K562 (cell line): ENCODE data around the gene TMEM72. TPM values are rescaled to one million over a fixed set of nuclear protein-coding genes. Genes with fewer than 3 reads are reported as not detected.

ENCODE experiments used
- BMI1 ChIP-seq: fragments of 150-350 bp; IDR thresholded peaks from 2 replicates; pipeline ENCODE4 v1.6.1; 2014; ENCODE audit warnings: low read length
- CREBBP ChIP-seq: IDR thresholded peaks from one replicate; pipeline ENCODE4 v1.6.1; 2012; ENCODE audit warnings: low read depth, mild to moderate bottlenecking, control low read depth, inconsistent platforms, low read length
- ESRRA ChIP-seq: fragments of 450-650 bp; IDR thresholded peaks from 2 replicates; pipeline ENCODE4 v1.6.1; 2014; ENCODE audit warnings: low read depth, mild to moderate bottlenecking, moderate library complexity, borderline replicate concordance
- GABPA ChIP-seq: fragments of 200-800 bp; sonication (Bioruptor generic); conservative IDR thresholded peaks from 2 replicates; pipeline ENCODE4 v1.6.1; 2016; ENCODE audit warnings: low read depth, missing genetic modification characterization, missing compliant biosample characterization
- HDAC1 ChIP-seq, 2 experiments: fragments of 450-650 bp; IDR thresholded peaks; 2 replicates each; pipeline ENCODE4 v1.6.1; 2016 to 2017; ENCODE audit warnings: inconsistent platforms in 1 of 2, mild to moderate bottlenecking in 1 of 2, moderate library complexity in 1 of 2
- MEF2A ChIP-seq: IDR thresholded peaks from 2 replicates; pipeline ENCODE4 v1.6.1; 2011; ENCODE audit warnings: low read depth, mild to moderate bottlenecking, low read length, moderate library complexity; ENCODE audit not compliant: control insufficient read depth
- MEIS2 ChIP-seq: fragments of 450-650 bp; IDR thresholded peaks from 2 replicates; pipeline ENCODE4 v1.6.1; 2014; ENCODE audit warnings: mild to moderate bottlenecking; ENCODE audit not compliant: partially characterized antibody
- NFIX ChIP-seq: fragments of 250-450 bp; sonication (Bioruptor Pico); IDR thresholded peaks from 2 replicates; pipeline ENCODE4 v1.4.0; 2020; ENCODE audit warnings: low read depth, mild to moderate bottlenecking, moderate library complexity
- NR2C2 ChIP-seq, 2 experiments: fragments of 200-800 bp in 1 of 2; sonication (Bioruptor generic) in 1 of 2; sonication (generic) in 1 of 2; formaldehyde crosslinking in 1 of 2; IDR thresholded peaks; 2 replicates each; pipeline versions ENCODE4 v1.6.1 to v1.8.0; 2016 to 2022; ENCODE audit warnings: mild to moderate bottlenecking in 1 of 2, missing compliant biosample characterization in 1 of 2, missing genetic modification characterization in 1 of 2, missing genetic modification reagents in 1 of 2
- NRF1 ChIP-seq, 2 experiments: fragments of 450-650 bp; IDR thresholded peaks in 1 of 2; conservative IDR thresholded peaks in 1 of 2; 2 replicates each; pipeline ENCODE4 v1.6.1; 2014; ENCODE audit warnings: mild to moderate bottlenecking in 2 of 2
- PHF21A ChIP-seq: fragments of 450-650 bp; IDR thresholded peaks from 2 replicates; pipeline ENCODE4 v1.6.1; 2017; ENCODE audit warnings: low read depth, borderline replicate concordance
- POLR2B ChIP-seq: fragments of 450-650 bp; IDR thresholded peaks from 2 replicates; pipeline ENCODE4 v1.6.1; 2018; ENCODE audit warnings: low read depth; ENCODE audit not compliant: partially characterized antibody
- PURB ChIP-seq: sonication (generic); formaldehyde crosslinking; IDR thresholded peaks from 2 replicates; pipeline ENCODE4 v1.9.0; 2021; ENCODE audit warnings: low read depth, mild to moderate bottlenecking, missing genetic modification reagents
- SMARCB1 ChIP-seq: IDR thresholded peaks from 2 replicates; pipeline ENCODE4 v1.6.1; 2011; ENCODE audit warnings: improper control_type of control experiment, low read depth; ENCODE audit not compliant: insufficient read length
- SUPT5H ChIP-seq: fragments of 450-650 bp; IDR thresholded peaks from 2 replicates; pipeline ENCODE4 v1.6.1; 2016
- TAF7 ChIP-seq: fragments of 450-650 bp; IDR thresholded peaks from 2 replicates; pipeline ENCODE4 v1.6.1; 2016; ENCODE audit warnings: missing genetic modification characterization, missing compliant biosample characterization
- TFAM ChIP-seq: fragments of 250-450 bp; sonication (Bioruptor Pico); conservative IDR thresholded peaks from 2 replicates; pipeline ENCODE4 v1.5.0; 2021; ENCODE audit warnings: mild to moderate bottlenecking, moderate library complexity
- U2AF1 ChIP-seq: fragments of 200-400 bp; formaldehyde crosslinking; optimal IDR thresholded peaks from 2 replicates; pipeline ENCODE3; 2017; ENCODE audit warnings: mild to moderate bottlenecking, low read depth, low read length, moderate library complexity
- ZBTB17 ChIP-seq: fragments of 450-650 bp; formaldehyde crosslinking; IDR thresholded peaks from 2 replicates; pipeline ENCODE4 v1.4.0; 2020; ENCODE audit warnings: mild to moderate bottlenecking
- ZFPM2 ChIP-seq: fragments of 250-450 bp; sonication (Bioruptor Pico); IDR thresholded peaks from 2 replicates; pipeline ENCODE4 v1.5.1; 2022; ENCODE audit warnings: mild to moderate bottlenecking
- polyA plus RNA-seq, 8 experiments: library from polyadenylated mRNA; depleted of rRNA in 4 of 8; stranded (reverse) in 5 of 8; unstranded in 3 of 8; fragments of >200 nt; fragmentation: Nextera tagmentation in 2 of 8; fragmentation: Illumina TruSeq in 1 of 8; extraction: Ambion mirVana in 2 of 8; extraction: Trizol in 1 of 8; gene quantifications; 2 replicates each; pipeline versions ENCODE4 v1.2.1 to v1.2.3, GENCODE V29; 2011 to 2014; ENCODE audit warnings: inconsistent platforms in 1 of 8, missing spikeins in 1 of 8
- total RNA-seq, 7 experiments: library from RNA; depleted of rRNA in 6 of 7; stranded (reverse); fragments of >200 nt in 6 of 7; fragmentation: Illumina TruSeq in 2 of 7; extraction: Trizol in 2 of 7; gene quantifications; 2 replicates each; pipeline versions ENCODE4 v1.2.1 to v1.2.3, GENCODE V29; 2011 to 2021; ENCODE audit warnings: low replicate concordance in 1 of 7
- TF ChIP-seq, protein P1 (sequence below): sonication (generic); formaldehyde crosslinking; IDR thresholded peaks from 2 replicates; pipeline ENCODE4 v1.8.1; 2023; ENCODE audit warnings: mild to moderate bottlenecking, missing genetic modification reagents
- TF ChIP-seq, protein P2 (sequence below), 2 experiments: fragments of 200-800 bp in 1 of 2; sonication (Bioruptor generic) in 1 of 2; sonication (generic) in 1 of 2; formaldehyde crosslinking in 1 of 2; IDR thresholded peaks in 1 of 2; conservative IDR thresholded peaks in 1 of 2; 2 replicates each; pipeline versions ENCODE4 v1.5.0 to v1.6.1; 2016 to 2020; ENCODE audit warnings: missing compliant biosample characterization in 1 of 2, missing genetic modification characterization in 1 of 2, missing genetic modification reagents in 1 of 2
- TF ChIP-seq, protein P3 (sequence below): fragments of 200-800 bp; sonication (Bioruptor generic); IDR thresholded peaks from 2 replicates; pipeline ENCODE4 v1.6.1; 2017; ENCODE audit warnings: missing genetic modification characterization, missing compliant biosample characterization

TMEM72 gene
- total and polyA plus RNA-seq, 9 of the 15 experiments (the other 6 are each of a cell fraction or from before 2014, with no cell fraction given) = not detected

DNA sequence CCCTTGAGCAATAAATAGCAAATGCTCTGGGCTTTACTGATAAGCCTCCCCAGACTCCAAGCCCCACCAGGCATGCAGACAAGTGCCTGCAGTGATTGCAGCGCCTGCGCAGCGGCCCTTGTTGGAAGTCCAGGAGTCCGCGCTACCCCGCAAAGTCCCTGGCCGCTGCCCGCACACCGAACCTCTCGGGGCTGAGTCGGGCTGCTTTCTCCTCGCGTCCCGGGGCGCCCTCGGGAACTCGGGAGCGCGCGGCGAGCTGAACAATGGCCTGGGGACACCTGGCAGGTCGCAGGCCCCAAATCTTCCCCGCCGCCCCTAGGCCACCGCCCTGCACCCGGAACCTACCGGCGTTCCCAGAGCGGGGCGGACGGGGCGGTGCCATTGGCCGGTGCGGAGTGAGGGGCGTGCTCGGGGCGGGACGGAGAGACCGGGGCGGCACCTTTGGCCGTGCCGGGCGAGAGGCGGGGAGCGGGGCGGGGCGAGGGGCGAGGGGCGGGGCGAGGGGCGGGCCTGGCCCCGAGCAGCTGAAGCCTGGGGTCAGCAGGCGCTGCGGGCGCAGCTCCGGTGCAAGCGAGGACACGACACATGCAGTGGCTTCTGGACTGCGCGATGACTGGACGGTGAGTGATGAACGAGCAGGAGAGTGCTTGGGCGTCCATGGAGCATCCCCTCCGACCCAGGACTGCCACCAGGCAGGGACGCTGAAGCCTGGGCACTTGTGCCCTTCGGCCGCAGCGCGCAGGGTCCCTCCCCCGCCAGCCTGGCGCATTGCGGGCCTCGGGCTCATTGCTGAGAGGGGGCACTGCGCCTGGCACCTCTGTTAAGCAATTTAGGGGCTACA is 48.3 kb downstream of the TMEM72 start, which contains the start of gene RASSF4 (continued):
- peak; percentile 48 for TF ChIP-seq MEIS2
- TF ChIP-seq, protein P1, sequence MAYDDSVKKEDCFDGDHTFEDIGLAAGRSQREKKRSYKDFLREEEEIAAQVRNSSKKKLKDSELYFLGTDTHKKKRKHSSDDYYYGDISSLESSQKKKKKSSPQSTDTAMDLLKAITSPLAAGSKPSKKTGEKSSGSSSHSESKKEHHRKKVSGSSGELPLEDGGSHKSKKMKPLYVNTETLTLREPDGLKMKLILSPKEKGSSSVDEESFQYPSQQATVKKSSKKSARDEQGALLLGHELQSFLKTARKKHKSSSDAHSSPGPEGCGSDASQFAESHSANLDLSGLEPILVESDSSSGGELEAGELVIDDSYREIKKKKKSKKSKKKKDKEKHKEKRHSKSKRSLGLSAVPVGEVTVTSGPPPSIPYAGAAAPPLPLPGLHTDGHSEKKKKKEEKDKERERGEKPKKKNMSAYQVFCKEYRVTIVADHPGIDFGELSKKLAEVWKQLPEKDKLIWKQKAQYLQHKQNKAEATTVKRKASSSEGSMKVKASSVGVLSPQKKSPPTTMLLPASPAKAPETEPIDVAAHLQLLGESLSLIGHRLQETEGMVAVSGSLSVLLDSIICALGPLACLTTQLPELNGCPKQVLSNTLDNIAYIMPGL (CRISPR knock-in tag) = no peak
- TF ChIP-seq SUPT5H = peak; percentile 35; the same call in 1 of the 2 replicates
- TF ChIP-seq HDAC1 (IDR thresholded peaks at IDR 0.05) = peak in 1 of 2 experiments; percentile 80; a peak in 2 of 4 replicates
- TF ChIP-seq ZFPM2 (CRISPR knock-in tag) = 0 out of 2 replicates have a peak, but pooled peaks have one; percentile 30
- TF ChIP-seq NR2C2 (CRISPR knock-in tag; IDR thresholded peaks at IDR 0.05) = no peak
- TF ChIP-seq NR2C2 (tag; IDR thresholded peaks at IDR 0.05) = peak; percentile 57
- TF ChIP-seq, protein P2, sequence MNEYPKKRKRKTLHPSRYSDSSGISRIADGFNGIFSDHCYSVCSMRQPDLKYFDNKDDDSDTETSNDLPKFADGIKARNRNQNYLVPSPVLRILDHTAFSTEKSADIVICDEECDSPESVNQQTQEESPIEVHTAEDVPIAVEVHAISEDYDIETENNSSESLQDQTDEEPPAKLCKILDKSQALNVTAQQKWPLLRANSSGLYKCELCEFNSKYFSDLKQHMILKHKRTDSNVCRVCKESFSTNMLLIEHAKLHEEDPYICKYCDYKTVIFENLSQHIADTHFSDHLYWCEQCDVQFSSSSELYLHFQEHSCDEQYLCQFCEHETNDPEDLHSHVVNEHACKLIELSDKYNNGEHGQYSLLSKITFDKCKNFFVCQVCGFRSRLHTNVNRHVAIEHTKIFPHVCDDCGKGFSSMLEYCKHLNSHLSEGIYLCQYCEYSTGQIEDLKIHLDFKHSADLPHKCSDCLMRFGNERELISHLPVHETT (CRISPR knock-in tag; conservative IDR thresholded peaks at IDR 0.05 in 1 of 2, IDR thresholded peaks at IDR 0.05 in 1 of 2) = peak in 1 of 2 experiments; percentile 89; a peak in 2 of 4 replicates
- no peak for TF ChIP-seq SMARCB1
- TF ChIP-seq U2AF1 = peak; percentile 23
- 0 out of 2 replicates have a peak, but pooled peaks have one; percentile 25 for TF ChIP-seq GABPA (tag)
- no peak for TF ChIP-seq NFIX
- peak; percentile 98 for TF ChIP-seq PHF21A
- TF ChIP-seq ZBTB17 (CRISPR knock-in tag) = peak; percentile 58; the same call in 1 of the 2 replicates
- no peak for TF ChIP-seq TFAM (CRISPR knock-in tag)
- TF ChIP-seq CREBBP = no peak
- no peak for TF ChIP-seq BMI1
- TF ChIP-seq, protein P3, sequence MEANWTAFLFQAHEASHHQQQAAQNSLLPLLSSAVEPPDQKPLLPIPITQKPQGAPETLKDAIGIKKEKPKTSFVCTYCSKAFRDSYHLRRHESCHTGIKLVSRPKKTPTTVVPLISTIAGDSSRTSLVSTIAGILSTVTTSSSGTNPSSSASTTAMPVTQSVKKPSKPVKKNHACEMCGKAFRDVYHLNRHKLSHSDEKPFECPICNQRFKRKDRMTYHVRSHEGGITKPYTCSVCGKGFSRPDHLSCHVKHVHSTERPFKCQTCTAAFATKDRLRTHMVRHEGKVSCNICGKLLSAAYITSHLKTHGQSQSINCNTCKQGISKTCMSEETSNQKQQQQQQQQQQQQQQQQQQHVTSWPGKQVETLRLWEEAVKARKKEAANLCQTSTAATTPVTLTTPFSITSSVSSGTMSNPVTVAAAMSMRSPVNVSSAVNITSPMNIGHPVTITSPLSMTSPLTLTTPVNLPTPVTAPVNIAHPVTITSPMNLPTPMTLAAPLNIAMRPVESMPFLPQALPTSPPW = peak; percentile 60
- no peak for TF ChIP-seq PURB (CRISPR knock-in tag)
- TF ChIP-seq NRF1 (conservative IDR thresholded peaks at IDR 0.05 in 1 of 2, IDR thresholded peaks at IDR 0.05 in 1 of 2) = peak; percentile 95 to 96
- TF ChIP-seq MEF2A = 0 out of 2 replicates have a peak, but pooled peaks have one; percentile 18
- TF ChIP-seq ESRRA = 0 out of 2 replicates have a peak, but pooled peaks have one; percentile 32
- no peak for TF ChIP-seq TAF7 (tag)
- peak; percentile 41 for TF ChIP-seq POLR2B
